ENCODE measurements around the gene METTL3. TPM values are rescaled to one million over a fixed set of nuclear protein-coding genes. Genes with fewer than 3 reads are reported as not detected.

The METTL3 gene
- total RNA-seq, 1 experiment from 2014 or later, result 31.5 TPM

GRCh38 chr14:21526672-21527317, 15.7 kb upstream of the METTL3 start:
- no peak for DNase-seq (ENCODE audit: low spot score)

- peak; percentile 19 for DNase-seq (ENCODE audit: low spot score)
These were observed 15.0 kb upstream of the METTL3 start, which contains the start of gene SALL2 for GRCh38 chr14:21525962-21526671. SALL2 (minus strand) TSS chr14:21526346; CDS start chr14:21526127, 219 bp downstream.

- DNase-seq (ENCODE audit: low spot score), result no peak
These were observed 14.4 kb upstream of the METTL3 start for GRCh38 chr14:21525571-21525961.

GRCh38 chr14:21524575-21525490, 13.7 kb upstream of the METTL3 start:
- no peak for DNase-seq (ENCODE audit: low spot score)

GRCh38 chr14:21523203-21523602, 12.1 kb upstream of the METTL3 start:
- DNase-seq (ENCODE audit: low spot score), result no peak

GRCh38 chr14:21521501-21521900, 10.4 kb upstream of the METTL3 start:
- peak; percentile 8 for DNase-seq (ENCODE audit: low spot score)

GRCh38 chr14:21520767-21521166, 9.6 kb upstream of the METTL3 start:
- no peak for DNase-seq (ENCODE audit: low spot score)

- DNase-seq (ENCODE audit: low spot score), result no peak
These were observed 7.6 kb upstream of the METTL3 start for GRCh38 chr14:21518725-21519124.

GRCh38 chr14:21514341-21514740, 3.2 kb upstream of the METTL3 start:
- DNase-seq (ENCODE audit: low spot score), result no peak

- DNase-seq (ENCODE audit: low spot score), result no peak
These were observed 1.6 kb downstream of the METTL3 start for GRCh38 chr14:21509432-21510143.

- no peak for DNase-seq (ENCODE audit: low spot score)
These were observed 4.6 kb downstream of the METTL3 start for GRCh38 chr14:21506557-21506956.

- DNase-seq (ENCODE audit: low spot score), result no peak
These were observed 6.1 kb downstream of the METTL3 start for GRCh38 chr14:21505012-21505553.

- no peak for DNase-seq (ENCODE audit: low spot score)
These were observed 7.8 kb downstream of the METTL3 start for GRCh38 chr14:21503376-21503775.

GRCh38 chr14:21501568-21501967, 9.6 kb downstream of the METTL3 start:
- DNase-seq (ENCODE audit: low spot score), result no peak

- DNase-seq (ENCODE audit: low spot score), result no peak
These were observed 12.3 kb downstream of the METTL3 start for GRCh38 chr14:21498540-21499526.

- DNase-seq (ENCODE audit: low spot score), result no peak
These were observed 14.7 kb downstream of the METTL3 start for GRCh38 chr14:21496453-21496852.

- DNase-seq (ENCODE audit: low spot score), result no peak
These were observed 16.0 kb downstream of the METTL3 start for GRCh38 chr14:21494902-21495762.

- DNase-seq (ENCODE audit: low spot score), result no peak
These were observed 24.5 kb downstream of the METTL3 start for GRCh38 chr14:21486640-21487087.

Data from A172 (cell line).